T-helper 2 cell treated with Interferon-gamma antibody and Interleukin-4, amounts not matched to agents 100 ng/mL and 5 ng/mL, for 36 hours (primary cell): Measurements from ENCODE around the gene BID. TPM values are rescaled to one million over a fixed set of nuclear protein-coding genes. Genes with fewer than 3 reads are reported as not detected.

Experiments used
- intact Hi-C: fragments of 100-400 bp; cut with micrococcal nuclease; formaldehyde crosslinking; loops from one replicate; pipeline ENCODE4 v1.15.1; 2023
- total RNA-seq: library from RNA; stranded (reverse); gene quantifications from 2 replicates; pipeline ENCODE4 v1.2.3, GENCODE V29; 2022

BID gene
- total RNA-seq, result 27.2 and 30.4 TPM in 2 replicates

DNA sequence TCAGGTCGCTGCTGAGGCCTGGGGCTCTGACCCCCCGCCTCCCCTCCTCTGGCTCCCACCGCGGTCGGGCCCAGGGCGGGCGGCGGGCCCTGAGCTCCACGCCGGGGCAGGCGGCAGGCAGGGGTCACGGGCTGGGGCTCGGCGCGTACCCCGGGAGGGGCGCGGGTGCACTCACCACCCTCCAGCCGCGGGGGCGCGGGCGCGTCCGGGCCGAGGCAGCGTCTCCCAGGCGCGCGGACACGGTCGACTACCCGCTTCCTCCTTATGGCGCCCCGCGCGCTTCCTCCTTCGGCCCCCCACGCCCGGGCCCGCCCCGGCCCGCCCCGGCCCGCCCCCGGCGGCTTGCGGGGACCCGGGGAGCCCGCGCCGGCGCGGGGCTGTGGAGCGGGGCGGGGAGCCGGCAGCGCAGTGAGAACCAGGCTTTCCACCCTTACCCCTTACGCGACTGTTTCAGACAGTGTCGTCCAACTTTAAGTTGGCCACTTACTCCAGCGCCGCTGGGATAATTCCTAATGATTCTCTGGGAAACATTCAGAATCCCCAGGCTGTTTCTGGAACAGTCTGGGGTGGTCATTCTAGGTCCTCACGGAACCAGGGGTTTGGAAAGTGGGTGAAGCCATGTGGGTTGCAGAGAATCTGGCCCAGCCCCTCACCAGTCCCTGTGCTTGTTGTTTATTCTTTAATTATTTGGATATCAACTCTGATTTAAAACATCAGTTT is at the start of gene BID:
Gene BID, minus strand, starts transcription at position 264 of the 720 bp plus-strand sequence. CDS start 24,353 bp downstream, outside the sequence.
- intact Hi-C loops, result no loop called here

GRCh38 chr22:17823964-17824363 is 49.7 kb upstream of the BID start:
- intact Hi-C loops, result no loop called here

- intact Hi-C loops, result no loop called here
These were observed 49.0 kb upstream of the BID start for GRCh38 chr22:17823226-17823625.

- intact Hi-C loops, result no loop called here
These were observed 47.8 kb upstream of the BID start for GRCh38 chr22:17822087-17822486.

DNA sequence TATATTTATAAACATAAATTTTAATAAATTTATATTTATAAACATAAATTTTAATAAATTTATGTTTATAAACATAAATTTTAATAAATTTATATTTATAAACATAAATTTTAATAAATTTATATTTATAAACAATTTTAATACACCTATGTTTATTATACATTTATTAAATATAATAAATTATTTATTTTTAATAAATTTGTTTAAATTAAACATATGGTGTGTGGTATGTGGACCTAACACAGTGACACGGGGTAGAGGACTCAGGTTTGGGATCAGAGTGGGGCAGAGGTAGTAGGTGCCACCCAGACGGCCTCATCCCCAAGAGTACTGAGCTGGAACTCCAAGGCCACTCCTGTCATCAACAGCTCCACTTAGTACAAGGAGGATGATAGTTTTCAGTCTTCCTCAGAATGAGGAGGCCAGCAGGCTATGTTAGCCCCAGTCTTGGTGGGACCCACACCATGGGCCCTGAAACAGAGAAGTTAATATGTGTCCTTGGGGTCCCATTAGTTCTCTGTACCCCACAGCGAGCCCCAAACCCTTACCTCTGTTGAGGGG is 46.7 kb upstream of the BID start:
- intact Hi-C loops, result no loop called here

DNA sequence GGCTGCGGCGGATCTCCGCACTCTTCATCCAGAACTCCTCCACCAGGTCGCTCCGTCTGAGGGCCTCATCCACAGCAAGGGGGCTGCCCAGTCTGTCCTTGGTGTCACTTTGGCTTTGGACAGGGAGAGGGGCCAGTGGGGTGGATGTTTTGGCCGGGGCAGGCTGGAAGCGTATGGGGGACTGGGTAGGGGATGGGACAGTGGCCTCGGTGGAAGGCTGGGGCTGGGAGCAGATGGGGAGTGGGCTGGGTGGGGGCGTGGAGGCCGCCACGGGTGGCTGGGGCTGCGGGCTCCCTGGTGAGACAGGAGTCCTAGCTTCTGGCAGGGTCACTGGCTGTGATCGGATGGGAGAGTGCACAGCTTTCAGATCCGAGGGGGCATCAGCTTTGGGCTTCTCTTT is 44.4 kb upstream of the BID start:
- intact Hi-C loops, result no loop called here

DNA sequence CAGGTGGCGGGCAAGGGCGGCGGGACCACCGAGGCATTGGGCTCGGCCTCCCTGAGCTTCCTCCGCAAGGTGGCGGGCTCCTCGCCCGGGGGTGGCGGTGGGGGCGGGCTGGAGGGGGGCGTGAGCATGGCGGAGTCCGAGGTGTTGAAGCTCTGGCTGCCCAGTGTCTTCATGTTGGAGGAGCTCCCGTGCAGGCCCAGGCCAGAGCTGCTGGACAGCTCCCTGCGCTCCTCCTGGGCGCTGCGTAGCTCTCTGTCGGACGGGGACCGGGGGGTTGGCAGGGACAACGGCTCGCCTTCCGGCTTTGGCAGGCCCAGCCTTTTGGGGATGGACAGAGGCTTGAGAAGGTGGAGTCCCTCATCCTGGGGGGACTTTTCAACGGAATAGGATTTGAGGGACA is 43.9 kb upstream of the BID start:
- intact Hi-C loops, result no loop called here

DNA sequence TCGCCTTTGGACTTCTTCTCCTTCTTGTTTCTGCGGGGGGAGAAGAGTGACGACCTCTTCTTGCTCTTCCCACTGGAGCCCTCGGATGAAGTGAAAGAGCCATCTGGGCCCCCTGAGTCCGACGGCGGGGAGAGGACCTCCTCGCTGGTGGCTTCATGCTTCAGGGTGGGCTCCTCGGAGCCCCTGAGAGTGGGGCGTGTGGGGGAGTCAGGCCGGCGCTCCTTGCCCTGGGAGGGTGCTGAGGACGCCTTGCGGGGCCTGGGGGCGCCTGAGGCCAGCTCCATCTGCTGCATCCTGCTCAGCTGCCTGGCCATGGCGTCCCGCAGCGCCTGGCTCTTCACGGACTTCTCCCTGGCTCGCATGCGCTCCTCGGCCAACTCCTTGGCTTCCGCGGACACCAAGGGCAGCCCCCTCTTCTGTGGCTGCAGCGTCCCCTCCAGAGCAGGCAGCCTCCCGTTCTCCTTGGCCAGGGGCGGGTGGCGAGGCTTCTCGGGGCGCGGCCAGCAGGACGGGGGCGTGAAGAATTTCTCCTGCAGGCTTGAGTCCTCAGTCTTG is 43.3 kb upstream of the BID start:
- intact Hi-C loops, result no loop called here

GRCh38 chr22:17817079-17817478 is 42.8 kb upstream of the BID start:
- intact Hi-C loops, result no loop called here

DNA sequence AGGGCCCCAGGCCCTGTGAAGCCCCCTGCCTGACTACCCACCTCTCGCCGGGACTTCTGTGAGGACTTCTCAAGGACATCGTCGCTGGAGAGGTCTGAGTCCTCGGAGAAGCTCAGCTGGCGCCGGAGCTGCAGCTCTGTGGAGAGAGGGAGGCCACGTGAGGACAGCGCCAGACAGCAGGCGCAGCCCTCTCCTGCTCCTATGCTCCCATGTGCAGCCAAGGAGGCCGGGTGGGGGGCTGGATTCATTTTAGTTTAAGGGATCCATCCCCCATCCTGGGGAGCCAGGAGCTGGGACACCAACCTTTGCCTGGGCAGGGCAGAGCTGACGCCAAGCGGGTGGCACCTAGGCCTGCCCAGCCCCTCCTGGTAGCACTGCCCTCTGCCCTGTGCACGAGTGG is 42.4 kb upstream of the BID start:
- intact Hi-C loops, result no loop called here

GRCh38 chr22:17815703-17816254 is 41.5 kb upstream of the BID start:
- intact Hi-C loops, result no loop called here

DNA sequence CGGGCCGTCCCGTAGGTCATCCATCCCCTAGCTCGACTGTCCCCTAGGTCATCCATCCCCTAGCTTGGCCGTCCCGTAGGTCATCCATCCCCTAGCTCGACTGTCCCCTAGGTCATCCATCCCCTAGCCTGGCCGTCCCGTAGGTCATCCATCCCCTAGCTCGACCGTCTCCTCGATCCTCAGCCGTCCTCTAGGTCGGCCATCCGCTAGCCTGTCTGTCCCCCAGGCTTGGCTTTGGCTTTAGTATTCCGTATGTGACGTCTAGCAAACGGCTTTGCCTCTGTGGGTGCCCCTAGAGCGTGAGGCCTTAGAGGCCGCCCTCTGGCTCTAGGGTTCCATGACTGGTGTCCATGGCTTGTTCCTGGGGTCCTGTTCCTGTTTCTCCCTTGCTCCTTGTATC is 40.6 kb upstream of the BID start:
- intact Hi-C loops, result no loop called here

- intact Hi-C loops, result no loop called here
These were observed 39.8 kb upstream of the BID start for GRCh38 chr22:17814084-17814483.

GRCh38 chr22:17811119-17811518 is 36.9 kb upstream of the BID start:
- intact Hi-C loops, result no loop called here

DNA sequence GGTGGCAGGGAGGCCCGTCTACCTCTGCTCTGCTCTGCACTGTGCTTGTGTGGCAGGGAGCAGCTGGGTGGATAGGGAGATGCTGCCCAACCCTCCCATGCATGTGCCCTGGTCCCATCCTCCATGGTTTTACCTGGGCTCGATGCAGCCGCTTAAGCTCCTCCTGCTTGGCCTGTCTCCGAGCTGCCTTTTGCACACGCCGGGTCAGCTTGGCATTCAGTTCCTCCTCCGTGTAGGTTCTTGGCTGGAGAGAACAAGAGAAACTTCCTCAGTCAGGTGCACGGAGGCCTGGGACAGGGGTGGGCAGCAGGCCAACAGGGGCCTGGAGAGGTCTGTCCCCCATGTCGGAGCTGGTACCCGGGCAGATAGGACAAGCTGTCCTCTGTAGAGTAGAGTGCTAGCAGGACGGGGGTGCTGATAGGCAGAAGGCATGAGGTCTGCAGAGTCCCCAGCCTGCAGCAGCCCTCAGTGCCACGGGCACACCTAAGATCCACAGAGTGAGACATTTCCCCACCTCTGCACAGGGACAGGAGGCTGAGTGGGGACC is 36.4 kb upstream of the BID start:
- intact Hi-C loops, result no loop called here

DNA sequence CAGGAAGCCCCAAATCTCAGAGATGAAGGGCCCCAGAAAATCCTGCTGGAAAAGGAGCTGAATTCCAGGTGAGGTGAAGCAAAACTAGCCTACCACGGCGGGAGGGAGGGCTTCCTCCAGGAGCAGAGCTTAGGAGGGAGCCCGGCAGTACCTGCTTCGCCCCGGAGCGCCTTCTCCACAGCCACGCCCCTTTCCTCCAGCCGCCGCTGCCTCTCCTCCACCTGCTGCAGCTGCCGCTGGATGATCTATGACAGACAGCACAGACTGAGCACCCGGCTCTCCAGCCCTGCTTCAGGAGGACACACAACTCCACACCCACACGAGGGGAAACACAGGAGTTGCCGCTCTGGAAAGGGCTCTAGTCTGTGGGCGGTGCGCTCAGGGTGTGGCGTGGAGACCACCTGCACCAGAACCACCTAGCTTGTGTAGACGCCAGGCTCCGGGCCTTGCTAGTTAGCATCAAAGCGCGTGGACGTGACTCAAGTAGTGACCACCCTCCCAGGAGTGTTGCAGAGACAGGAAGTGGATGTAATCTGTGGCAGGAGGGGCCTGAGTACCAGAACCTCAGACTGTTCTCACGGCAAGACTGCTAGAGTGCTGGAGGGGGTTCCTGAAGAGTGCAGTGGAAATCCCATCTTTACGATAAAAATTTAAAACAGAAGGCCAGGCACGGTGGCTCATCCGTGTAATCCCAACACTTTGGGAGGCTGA is 34.6 kb upstream of the BID start:
- intact Hi-C loops, result no loop called here

DNA sequence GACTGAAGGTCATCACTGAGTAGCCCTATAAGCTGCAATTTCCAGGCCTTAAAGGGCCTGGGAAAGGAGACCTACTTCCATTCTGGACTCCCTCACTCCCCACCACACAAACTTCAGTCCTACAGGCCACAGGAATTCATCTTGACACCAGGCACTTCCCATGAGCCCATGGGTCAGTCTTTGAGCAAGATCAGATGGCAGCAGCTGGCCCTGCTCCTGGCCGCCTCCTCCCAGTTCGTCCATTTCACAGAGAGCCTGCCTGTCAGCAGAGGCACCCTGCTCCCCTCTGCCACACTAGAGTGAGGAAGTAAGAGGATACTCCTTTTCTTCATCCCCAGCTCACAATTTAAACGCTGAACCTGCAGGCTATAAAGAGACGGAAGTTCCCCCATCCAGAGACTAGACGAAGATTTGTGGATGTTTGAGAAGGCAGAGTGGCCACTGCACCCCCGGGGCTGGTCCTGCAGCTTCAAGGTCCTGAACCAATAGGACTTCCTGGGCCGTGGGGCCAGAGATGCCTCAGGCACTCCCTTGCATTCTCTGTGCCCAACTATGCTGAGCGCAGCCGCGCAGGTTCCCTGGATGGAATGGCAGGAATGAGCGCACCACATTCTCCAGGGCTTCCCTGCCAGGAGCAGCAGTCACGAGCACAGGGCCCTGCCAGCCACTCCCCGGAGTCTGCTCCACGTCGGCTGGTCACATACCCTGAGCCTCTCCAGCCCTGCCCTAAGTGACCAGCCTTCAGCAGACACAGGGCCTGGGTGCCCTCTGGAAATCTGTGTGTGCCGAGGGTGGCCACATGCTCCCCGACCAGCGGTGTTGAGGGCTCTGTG is 33.5 kb upstream of the BID start:
- intact Hi-C loops, result no loop called here

- intact Hi-C loops, result no loop called here
These were observed 32.8 kb upstream of the BID start for GRCh38 chr22:17807086-17807485.

GRCh38 chr22:17806437-17806836 is 32.2 kb upstream of the BID start:
- intact Hi-C loops, result no loop called here

- intact Hi-C loops, result no loop called here
These were observed 30.2 kb upstream of the BID start for GRCh38 chr22:17804331-17805080.
